GM12892 (cell line): ENCODE measurements around the gene C2orf72.

Experiments
- POLR2A ChIP-seq: IDR thresholded peaks from 2 replicates; pipeline ENCODE4 v1.6.1; 2011; ENCODE audit warnings: low read depth, low read length, control low read depth
- POLR2AphosphoS5 ChIP-seq: IDR thresholded peaks from 2 replicates; pipeline ENCODE4 v1.6.1; 2011; ENCODE audit warnings: low read depth, low read length, control low read depth

DNA sequence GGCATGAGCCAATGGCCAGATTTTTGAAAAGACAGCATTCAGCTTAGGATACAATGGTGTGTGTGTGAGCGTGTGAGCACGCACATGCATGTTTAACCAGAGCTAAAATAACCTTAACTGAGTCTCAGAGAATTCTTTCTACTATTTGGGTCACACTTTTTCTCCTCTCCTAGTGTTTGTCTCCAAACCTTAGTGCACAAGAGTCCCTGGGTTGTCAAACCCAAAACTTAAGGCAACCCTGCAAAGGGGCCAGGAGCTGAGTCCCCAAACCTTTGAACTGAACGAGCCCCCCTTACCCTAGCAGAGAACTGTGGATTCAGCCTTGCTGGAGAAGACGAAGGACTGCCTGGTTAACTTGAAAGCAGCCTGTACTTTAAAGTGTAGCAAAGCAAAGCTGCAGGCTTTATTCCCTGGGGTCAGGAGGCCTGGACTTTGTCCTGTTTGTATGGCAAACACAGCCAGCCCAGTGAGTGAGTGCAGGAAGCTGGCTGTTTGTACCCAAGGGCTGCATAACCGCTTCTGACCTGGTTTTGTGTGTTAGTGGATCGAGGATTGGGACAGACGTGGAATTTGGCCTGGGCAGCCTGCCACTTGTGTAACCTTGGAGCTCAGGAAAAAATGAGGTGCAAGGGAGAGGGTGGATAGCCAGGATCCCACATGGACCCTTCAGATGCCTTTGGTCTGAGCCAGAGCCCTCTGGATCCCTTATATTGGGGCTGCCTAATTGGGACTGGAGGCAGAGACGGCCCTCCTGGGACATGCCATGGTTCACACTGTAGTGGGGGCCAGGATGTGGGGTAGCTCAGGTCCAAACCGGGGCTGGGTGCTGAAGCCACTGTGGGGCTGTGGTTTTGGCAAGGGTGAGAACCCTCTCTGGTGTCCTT lies 12.9 kb downstream of the C2orf72 start:
- TF ChIP-seq POLR2AphosphoS5 (no peak), POLR2A (no peak)
